ENCODE data around the gene HOXC10. TPM values are rescaled to one million over a fixed set of nuclear protein-coding genes. Genes with fewer than 3 reads are reported as not detected.

The HOXC10 gene
- total RNA-seq, 4 donors from 2014 or later = 1.0 TPM; not detected in 3

DNA sequence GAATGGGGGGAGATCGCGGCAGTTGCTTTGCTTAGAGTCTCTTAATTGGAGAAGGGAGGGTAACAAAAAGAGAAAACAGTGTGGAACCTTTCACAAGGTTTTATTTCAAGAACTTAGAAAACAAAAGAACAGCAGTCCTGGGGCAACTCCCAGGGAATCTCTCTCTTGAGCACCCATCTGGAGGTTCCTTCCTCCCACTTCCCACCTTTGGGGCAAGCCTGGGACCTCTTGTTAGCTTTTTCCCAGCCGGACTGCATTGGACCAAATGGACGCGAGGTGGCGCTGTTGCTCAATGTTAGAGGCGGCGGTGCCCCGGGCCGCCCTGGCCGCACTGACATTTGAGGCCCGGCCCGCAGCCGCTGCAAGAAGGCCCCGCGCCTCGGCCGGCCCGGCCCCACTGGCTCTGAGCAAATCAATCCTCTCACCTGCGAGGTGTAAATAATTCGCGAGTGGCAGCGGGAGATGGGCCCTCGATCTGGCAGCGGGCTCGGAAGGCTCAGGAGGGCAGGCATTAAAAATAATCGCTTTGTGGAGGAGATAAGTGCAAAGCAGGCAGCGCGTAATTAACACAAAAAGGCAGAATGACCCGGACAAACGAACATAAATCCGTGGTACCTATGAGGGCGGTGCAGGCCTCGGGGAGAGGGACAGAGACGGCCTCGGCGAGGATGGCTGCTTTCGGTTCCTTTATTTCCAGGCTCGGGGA is 21.1 kb downstream of the HOXC10 start:
- Histone ChIP-seq H3K4me1 (peaks cover 0 to 20% (median 6%) of the 10 kb centered on the region in 4 donors), H3K4me3 (peak overlapping the region; percentile 13 to 52 (median 46)), H3K27ac (peak overlapping the region; percentile 1 to 83 (median 67)), H3K36me3 (no peaks in the 10 kb centered on the region), H3K9me3 (no peaks in the 10 kb centered on the region), H3K27me3 (peaks cover 0 to 39% of the 10 kb centered on the region in 2 donors)
- DNase-seq = peak; percentile 90 to 95 (median 91)
- no peak for TF ChIP-seq POLR2A (IDR thresholded peaks at IDR 0.05)
- TF ChIP-seq CTCF (IDR thresholded peaks at IDR 0.05) = peak; percentile 93 to 97 (median 94)

DNA sequence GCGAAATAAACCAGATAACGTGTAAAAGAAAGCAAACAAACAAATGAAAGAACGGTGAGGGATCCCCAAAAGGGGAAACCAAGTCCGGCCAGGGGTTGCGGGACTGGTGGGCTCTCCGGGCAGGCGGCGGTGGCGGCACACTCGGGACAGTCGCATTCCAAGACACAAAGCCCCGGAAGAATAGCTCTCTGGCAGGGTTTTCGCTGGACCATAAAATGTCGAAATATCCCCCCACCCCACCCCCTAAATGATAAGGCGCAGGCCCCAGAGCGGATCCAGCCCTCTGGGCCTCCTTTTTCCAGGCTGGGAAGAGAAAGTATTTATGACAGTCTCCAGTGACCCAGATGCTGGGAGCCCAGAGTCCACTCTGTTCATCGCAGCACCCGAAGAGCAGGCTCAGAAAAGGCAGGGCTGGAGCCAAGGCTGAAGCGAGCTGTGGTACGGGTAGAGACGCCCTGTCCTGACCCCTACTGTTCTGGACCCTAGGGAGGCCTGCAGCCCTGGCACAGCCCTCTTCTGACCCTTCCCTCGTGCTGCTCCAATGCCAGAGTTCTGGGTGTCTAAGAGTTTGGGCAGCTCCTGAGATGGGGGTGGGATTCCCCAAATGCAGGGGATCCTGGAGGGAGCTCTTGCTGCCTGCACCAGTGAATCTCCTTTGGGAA is 21.7 kb downstream of the HOXC10 start:
- peak overlapping the region; percentile 13 to 52 (median 46) for H3K4me3 ChIP-seq
- TF ChIP-seq CTCF (IDR thresholded peaks at IDR 0.05) = no peak
- TF ChIP-seq POLR2A (IDR thresholded peaks at IDR 0.05) = no peak
- no peak for DNase-seq
- H3K27ac ChIP-seq = peak overlapping the region; percentile 1 to 83 (median 67)
- H3K4me1 ChIP-seq = peaks cover 0 to 24% (median 6%) of the 10 kb centered on the region in 4 donors
- no peaks in the 10 kb centered on the region for H3K9me3 ChIP-seq
- H3K36me3 ChIP-seq = no peaks in the 10 kb centered on the region
- H3K27me3 ChIP-seq = peaks cover 0 to 40% of the 10 kb centered on the region in 2 donors

DNA sequence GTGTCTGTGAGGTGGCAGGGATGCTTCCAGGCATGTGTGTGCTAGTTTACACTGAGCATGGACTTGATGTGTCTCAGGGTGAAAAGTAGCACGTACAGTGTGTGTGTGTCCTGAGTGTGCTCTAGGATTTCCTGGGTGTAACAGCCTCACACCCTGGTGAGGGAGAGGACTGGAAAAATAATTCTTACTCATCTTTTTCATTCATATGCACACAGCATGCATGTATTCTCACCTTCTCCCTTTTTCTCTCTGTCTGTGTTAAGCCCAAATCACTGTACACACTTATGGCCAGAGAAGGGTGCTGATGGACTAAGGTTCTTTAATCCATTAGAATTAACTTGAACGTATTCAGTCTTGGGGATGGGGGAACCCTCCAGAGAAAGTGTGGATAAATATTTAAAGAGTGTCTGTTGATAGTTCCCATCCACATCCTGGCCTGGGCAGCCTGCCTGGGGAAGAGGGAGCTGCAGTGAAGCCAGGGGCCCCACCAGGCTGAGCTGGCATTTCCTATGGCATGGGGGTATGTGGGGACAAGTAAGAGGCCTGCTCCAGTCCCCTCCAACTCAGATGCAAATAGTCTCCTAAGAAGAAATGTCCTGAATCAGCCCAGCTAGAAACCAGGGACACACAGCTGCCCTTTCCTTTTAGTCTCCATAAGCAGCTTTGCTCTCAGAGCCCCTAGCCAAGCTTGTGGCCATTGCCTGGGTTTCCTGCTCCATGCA is 22.8 kb downstream of the HOXC10 start:
- Histone ChIP-seq H3K27ac (peak overlapping the region in 3 of 4 donors; percentile 27 to 85 (median 51)), H3K4me3 (no peak overlapping the region), H3K9me3 (no peaks in the 10 kb centered on the region), H3K27me3 (peaks cover 0 to 32% of the 10 kb centered on the region in 2 donors), H3K4me1 (peaks cover 0 to 28% (median 6%) of the 10 kb centered on the region in 4 donors), H3K36me3 (no peaks in the 10 kb centered on the region)
- DNase-seq = no peak
- TF ChIP-seq CTCF (IDR thresholded peaks at IDR 0.05) (no peak), POLR2A (IDR thresholded peaks at IDR 0.05) (no peak)

GRCh38 chr12:54008260-54008552 is 23.3 kb downstream of the HOXC10 start:
- Histone ChIP-seq H3K36me3 (no peaks in the 10 kb centered on the region), H3K27ac (peak overlapping the region in 3 of 4 donors; percentile 27 to 85 (median 83)), H3K27me3 (peaks cover 0 to 32% of the 10 kb centered on the region in 2 donors), H3K4me1 (peaks cover 0 to 28% (median 6%) of the 10 kb centered on the region in 4 donors), H3K4me3 (peak overlapping the region in 1 of 4 donors; percentile 49), H3K9me3 (no peaks in the 10 kb centered on the region)
- no peak for TF ChIP-seq POLR2A (IDR thresholded peaks at IDR 0.05)
- TF ChIP-seq CTCF (IDR thresholded peaks at IDR 0.05) = no peak
- no peak for DNase-seq

DNA sequence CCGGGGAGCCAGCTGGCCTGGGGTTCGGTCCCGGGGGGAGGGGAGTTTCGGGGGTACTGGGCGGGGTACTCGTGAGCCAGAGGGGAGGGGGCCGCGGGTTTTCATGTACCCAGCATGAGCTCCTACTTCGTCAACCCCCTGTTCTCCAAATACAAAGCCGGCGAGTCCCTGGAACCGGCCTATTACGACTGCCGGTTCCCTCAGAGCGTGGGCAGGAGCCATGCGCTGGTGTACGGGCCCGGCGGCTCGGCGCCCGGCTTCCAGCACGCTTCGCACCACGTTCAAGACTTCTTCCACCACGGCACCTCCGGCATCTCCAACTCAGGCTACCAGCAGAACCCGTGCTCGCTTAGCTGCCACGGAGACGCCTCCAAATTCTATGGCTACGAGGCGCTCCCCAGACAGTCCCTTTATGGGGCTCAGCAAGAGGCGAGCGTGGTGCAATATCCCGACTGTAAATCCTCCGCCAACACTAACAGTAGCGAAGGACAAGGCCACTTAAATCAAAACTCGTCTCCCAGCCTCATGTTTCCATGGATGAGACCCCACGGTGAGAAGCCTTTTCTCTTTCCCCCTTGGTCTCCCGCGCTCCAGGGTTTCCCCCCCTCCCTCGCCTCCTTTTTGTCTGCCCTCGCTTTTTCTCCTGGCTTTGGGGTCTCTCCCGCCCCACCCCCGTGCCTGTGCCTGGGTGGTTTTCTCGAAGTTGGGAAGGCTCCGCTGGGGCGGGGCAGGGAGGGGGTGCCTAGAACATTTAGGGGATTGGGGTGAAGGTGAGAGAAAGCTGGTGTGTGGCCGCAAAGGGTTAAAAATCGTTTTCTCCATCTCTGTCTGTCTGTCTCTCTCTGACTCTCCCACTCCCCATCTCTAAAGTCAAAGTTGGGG is 24.5 kb downstream of the HOXC10 start:
- Histone ChIP-seq H3K27ac (peak overlapping the region; percentile 6 to 85 (median 72)), H3K4me1 (peaks cover 0 to 28% (median 6%) of the 10 kb centered on the region in 4 donors), H3K9me3 (no peaks in the 10 kb centered on the region), H3K4me3 (peak overlapping the region; percentile 22 to 49 (median 38)), H3K36me3 (no peaks in the 10 kb centered on the region), H3K27me3 (peaks cover 0 to 35% of the 10 kb centered on the region in 2 donors)
- TF ChIP-seq POLR2A (IDR thresholded peaks at IDR 0.05) (no peak), CTCF (IDR thresholded peaks at IDR 0.05) (no peak)
- DNase-seq = no peak
